HG03135 (cell line): ENCODE measurements around the gene NMUR2.

ENCODE experiments used
- ATAC-seq: cut with Tn5 transposase; IDR thresholded peaks from one replicate; pipeline ENCODE4 v1.9.1; 2021; ENCODE audit warnings: mild to moderate bottlenecking, moderate library complexity; ENCODE audit not compliant: unreplicated experiment

NMUR2 gene

DNA sequence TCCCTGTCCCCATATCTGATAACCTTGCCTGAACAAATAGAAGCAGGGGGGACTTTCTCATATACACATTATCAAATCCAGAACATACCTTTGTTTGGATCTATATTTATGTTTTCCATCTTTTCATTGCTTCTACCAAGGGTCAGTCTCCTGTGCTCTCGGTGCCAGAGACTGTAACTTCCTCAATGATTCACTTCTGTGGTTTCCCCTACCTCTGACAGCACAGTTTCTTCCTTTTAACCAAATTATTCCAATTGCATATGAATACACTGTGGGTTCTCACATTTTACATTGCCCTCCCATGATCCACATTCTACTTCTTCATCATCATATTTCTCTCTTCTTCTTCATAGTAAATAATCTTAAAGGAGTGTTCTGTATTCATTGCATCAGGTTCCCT is 32.2 kb downstream of the NMUR2 start:
- no peak for ATAC-seq

GRCh38 chr5:152369298-152369697 is 35.8 kb downstream of the NMUR2 start:
- no peak for ATAC-seq

DNA sequence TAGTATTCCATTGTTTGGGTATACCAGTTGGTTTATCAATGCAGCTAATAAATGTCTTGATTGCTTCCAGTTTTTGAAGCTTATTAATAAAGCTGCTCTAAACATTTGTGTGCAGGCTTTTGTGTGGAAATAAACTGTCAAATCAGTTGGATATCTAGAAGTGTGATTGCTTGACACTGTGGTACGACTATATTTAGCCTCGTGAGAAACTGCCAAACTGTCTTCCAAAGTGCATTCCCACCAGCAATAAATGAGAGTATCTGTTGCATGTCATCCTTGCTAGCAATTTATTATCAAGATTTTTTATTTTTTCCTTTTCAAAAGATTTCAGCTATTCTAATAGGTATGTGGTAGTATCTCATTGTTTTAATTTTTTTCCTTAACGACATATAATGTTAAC is 37.5 kb downstream of the NMUR2 start:
- ATAC-seq = no peak

DNA sequence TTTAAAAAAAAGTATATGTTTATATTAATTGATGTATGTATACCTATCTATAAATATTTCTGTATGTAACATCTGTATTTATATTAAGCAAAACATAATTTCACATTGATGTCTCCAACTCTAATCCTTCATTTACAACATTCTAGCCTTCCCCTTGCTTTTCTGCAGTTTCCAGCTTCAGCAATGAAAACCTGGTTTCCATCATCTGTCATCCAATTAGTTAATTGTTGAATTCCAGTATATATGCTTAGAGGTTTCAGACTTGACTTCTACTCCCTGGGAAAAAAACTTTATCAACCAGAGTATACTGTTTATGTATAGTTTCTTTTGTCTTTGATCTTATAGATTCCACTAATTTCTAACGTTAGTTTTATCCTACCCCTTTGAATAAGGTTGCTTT is 38.4 kb downstream of the NMUR2 start:
- no peak for ATAC-seq

DNA sequence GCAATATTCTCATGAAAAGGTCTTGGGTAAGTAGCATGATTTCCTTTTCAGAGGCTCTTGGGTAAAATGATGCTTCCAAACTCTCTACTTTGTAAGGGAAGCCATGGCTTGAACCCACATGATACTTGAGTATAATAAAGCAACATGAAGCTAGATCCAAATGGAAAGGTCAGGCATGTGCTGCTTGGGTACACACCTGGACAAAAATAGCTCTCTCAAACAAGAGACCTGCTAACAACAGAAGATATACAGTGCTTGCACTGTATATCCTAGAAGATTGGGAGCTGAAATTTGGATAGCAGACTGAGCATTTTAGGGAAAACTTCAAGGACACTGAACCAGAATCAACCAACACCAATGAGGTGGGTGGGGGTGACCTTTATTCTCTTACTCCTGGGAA is 40.2 kb downstream of the NMUR2 start:
- no peak for ATAC-seq

- no peak for ATAC-seq
Observed at GRCh38 chr5:152364172-152364571, 40.9 kb downstream of the NMUR2 start.

DNA sequence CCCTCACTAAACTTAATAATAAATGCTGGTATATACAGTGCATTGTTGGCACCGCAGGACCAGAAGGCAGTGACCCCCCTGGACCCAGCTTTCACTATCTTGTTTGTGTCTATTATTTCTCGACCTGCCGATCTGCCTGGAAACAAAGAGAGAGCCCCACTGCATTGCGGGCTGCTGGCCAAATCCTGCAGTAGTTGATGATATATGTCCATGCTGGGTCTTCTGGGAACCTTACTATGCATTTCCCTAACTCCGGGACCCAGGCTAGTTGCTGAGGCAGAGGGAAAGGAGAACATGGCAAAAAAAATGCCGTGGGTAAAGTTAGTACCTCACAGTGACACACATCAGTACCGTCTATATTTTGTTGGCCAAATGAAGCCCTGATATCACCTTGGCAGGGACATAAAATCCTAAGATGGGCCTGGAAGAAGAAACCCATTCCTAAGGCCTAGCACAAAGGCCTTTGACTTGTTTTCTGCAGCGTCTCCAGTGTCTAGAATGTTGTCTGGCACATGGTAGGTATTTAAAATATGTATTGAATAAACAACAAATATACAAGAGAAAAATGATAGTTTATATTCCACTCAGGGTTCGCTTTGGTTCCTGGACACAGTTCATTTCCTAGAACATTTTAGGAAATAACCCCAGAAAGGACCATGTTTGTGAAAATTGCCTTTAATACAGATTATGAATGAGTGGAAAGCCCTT is 46.1 kb downstream of the NMUR2 start:
- no peak for ATAC-seq

GRCh38 chr5:152356506-152356905 is 48.6 kb downstream of the NMUR2 start:
- no peak for ATAC-seq

- no peak for ATAC-seq
Observed at GRCh38 chr5:152355061-152355460, 50.0 kb downstream of the NMUR2 start.

DNA sequence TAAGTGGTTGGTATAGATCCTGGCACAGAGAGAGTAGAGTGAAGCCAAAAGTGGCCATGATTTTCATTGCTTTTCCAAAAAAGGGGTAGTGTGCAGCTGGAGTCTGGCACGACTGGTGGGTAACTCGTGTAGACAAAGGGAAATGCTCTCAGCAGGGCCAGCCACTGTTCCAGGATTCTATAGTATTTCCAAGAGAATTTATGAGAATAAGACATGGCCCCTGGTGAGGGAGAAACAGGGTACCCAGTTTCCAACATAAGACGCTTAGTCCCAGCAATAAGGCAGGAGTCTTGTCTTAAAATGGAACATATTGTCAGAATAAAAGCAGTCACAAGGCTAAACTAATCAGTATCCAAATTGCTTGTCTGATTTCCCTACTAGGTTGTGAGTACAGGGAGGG is 52.1 kb downstream of the NMUR2 start:
- ATAC-seq = no peak

DNA sequence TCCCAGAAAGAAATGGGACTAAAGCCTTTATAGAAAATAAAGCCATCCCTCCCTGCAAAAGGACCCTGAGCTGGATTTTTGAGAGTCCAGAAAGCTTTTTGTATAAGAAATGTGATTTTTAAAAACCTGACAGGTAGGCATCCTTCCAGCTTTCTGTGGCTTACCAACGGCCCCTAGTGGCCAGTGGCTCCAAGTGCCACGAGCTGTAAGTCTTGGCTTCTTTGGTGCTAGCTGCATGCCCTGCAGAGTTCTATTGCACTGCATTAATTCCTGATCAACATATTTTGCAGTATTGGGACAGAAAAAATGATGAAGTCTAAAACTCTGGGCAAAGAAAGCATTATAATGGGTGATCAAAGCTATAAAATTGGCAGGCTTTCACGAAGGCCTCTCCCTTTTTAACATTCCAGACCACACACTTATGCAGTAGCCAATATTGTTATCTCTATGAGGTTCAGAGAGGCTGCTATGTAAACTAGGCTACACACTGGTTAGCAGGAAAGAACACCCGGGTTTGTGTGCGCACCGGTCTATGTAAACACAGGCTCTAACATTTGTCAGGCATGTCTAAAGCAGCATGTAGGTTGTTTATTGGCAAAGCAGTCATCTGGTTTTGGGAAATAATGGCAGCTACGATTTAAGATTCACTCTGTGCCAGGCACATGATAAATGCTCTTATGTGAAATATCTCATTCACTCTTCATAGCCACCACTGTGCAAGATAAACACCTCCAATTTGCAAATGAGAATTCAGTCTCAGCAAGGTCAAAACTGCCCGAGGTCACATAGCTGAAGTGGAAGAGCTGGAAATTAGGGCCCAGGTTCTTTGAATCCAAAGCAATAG is 55.2 kb downstream of the NMUR2 start:
- ATAC-seq = peak; percentile 80
